ENCODE results near the gene TMEM184B.
"Not testable (repeated sequence)": the region's sequence is repeated elsewhere in the genome, so short reads cannot be mapped to it uniquely, and the experiment has no call there.

Gene TMEM184B

GRCh38 chr22:38249803-38250642 is 22.8 kb downstream of the TMEM184B start:
- Mint-ChIP-seq H3K27me3 (no peaks in the 10 kb centered on the region), H3K4me3 (no peak overlapping the region), H3K9me3 (no peaks in the 10 kb centered on the region), H3K36me3 (peaks cover 50% of the 10 kb centered on the region), H3K4me1 (peaks cover 33% of the 10 kb centered on the region), H3K27ac (no peak overlapping the region)
- ATAC-seq = no peak

GRCh38 chr22:38249301-38249700 is 23.5 kb downstream of the TMEM184B start:
- H3K27ac Mint-ChIP-seq = no peak overlapping the region
- H3K4me3 Mint-ChIP-seq = no peak overlapping the region
- peaks cover 51% of the 10 kb centered on the region for H3K36me3 Mint-ChIP-seq
- no peaks in the 10 kb centered on the region for H3K27me3 Mint-ChIP-seq
- peaks cover 33% of the 10 kb centered on the region for H3K4me1 Mint-ChIP-seq
- ATAC-seq = no peak
- no peaks in the 10 kb centered on the region for H3K9me3 Mint-ChIP-seq

GRCh38 chr22:38248280-38248679 is 24.5 kb downstream of the TMEM184B start:
- H3K27me3 Mint-ChIP-seq = no peaks in the 10 kb centered on the region
- no peak overlapping the region for H3K4me3 Mint-ChIP-seq
- no peaks in the 10 kb centered on the region for H3K9me3 Mint-ChIP-seq
- no peak overlapping the region for H3K27ac Mint-ChIP-seq
- peaks cover 38% of the 10 kb centered on the region for H3K4me1 Mint-ChIP-seq
- H3K36me3 Mint-ChIP-seq = peaks cover 61% of the 10 kb centered on the region
- ATAC-seq = no peak

GRCh38 chr22:38247713-38248112 is 25.1 kb downstream of the TMEM184B start:
- no peak for ATAC-seq
- H3K36me3 Mint-ChIP-seq = peaks cover 63% of the 10 kb centered on the region
- no peak overlapping the region for H3K4me3 Mint-ChIP-seq
- H3K9me3 Mint-ChIP-seq = no peaks in the 10 kb centered on the region
- no peaks in the 10 kb centered on the region for H3K27me3 Mint-ChIP-seq
- H3K4me1 Mint-ChIP-seq = peaks cover 38% of the 10 kb centered on the region
- H3K27ac Mint-ChIP-seq = no peak overlapping the region

GRCh38 chr22:38246692-38247091 is 26.1 kb downstream of the TMEM184B start:
- Mint-ChIP-seq H3K9me3 (no peaks in the 10 kb centered on the region), H3K27me3 (no peaks in the 10 kb centered on the region), H3K27ac (no peak overlapping the region), H3K36me3 (peaks cover 63% of the 10 kb centered on the region), H3K4me1 (peaks cover 38% of the 10 kb centered on the region), H3K4me3 (no peak overlapping the region)
- ATAC-seq = no peak

- peaks cover 63% of the 10 kb centered on the region for H3K36me3 Mint-ChIP-seq
- H3K27ac Mint-ChIP-seq = no peak overlapping the region
- no peak overlapping the region for H3K4me3 Mint-ChIP-seq
- no peaks in the 10 kb centered on the region for H3K27me3 Mint-ChIP-seq
- peak; percentile 80 for ATAC-seq
- H3K4me1 Mint-ChIP-seq = peaks cover 38% of the 10 kb centered on the region
- H3K9me3 Mint-ChIP-seq = no peaks in the 10 kb centered on the region
Measured at GRCh38 chr22:38246046-38246658, 26.7 kb downstream of the TMEM184B start.

- Mint-ChIP-seq H3K27ac (no peak overlapping the region), H3K9me3 (no peaks in the 10 kb centered on the region), H3K4me1 (peaks cover 33% of the 10 kb centered on the region), H3K27me3 (no peaks in the 10 kb centered on the region), H3K4me3 (no peak overlapping the region), H3K36me3 (peaks cover 59% of the 10 kb centered on the region)
- no peak for ATAC-seq
Measured at GRCh38 chr22:38244106-38244505, 28.7 kb downstream of the TMEM184B start.

- no peak for ATAC-seq
- H3K4me3 Mint-ChIP-seq = no peak overlapping the region
- peaks cover 24% of the 10 kb centered on the region for H3K4me1 Mint-ChIP-seq
- no peaks in the 10 kb centered on the region for H3K27me3 Mint-ChIP-seq
- H3K9me3 Mint-ChIP-seq = no peaks in the 10 kb centered on the region
- H3K27ac Mint-ChIP-seq = no peak overlapping the region
- peaks cover 59% of the 10 kb centered on the region for H3K36me3 Mint-ChIP-seq
Measured at GRCh38 chr22:38243007-38243765, 29.6 kb downstream of the TMEM184B start.

GRCh38 chr22:38240734-38241252 is 32.0 kb downstream of the TMEM184B start:
- Mint-ChIP-seq H3K36me3 (peaks cover 55% of the 10 kb centered on the region), H3K4me3 (no peak overlapping the region), H3K27ac (no peak overlapping the region), H3K27me3 (no peaks in the 10 kb centered on the region), H3K9me3 (no peaks in the 10 kb centered on the region), H3K4me1 (peaks cover 5% of the 10 kb centered on the region)
- no peak for ATAC-seq

GRCh38 chr22:38239101-38239761 is 33.6 kb downstream of the TMEM184B start:
- no peak for ATAC-seq
- H3K4me3 Mint-ChIP-seq = no peak overlapping the region
- no peak overlapping the region for H3K27ac Mint-ChIP-seq
- peaks cover 5% of the 10 kb centered on the region for H3K4me1 Mint-ChIP-seq
- no peaks in the 10 kb centered on the region for H3K9me3 Mint-ChIP-seq
- H3K27me3 Mint-ChIP-seq = no peaks in the 10 kb centered on the region
- H3K36me3 Mint-ChIP-seq = peaks cover 68% of the 10 kb centered on the region

- peaks cover 3% of the 10 kb centered on the region for H3K4me1 Mint-ChIP-seq
- no peaks in the 10 kb centered on the region for H3K9me3 Mint-ChIP-seq
- peaks cover 61% of the 10 kb centered on the region for H3K36me3 Mint-ChIP-seq
- H3K27me3 Mint-ChIP-seq = no peaks in the 10 kb centered on the region
- H3K4me3 Mint-ChIP-seq = no peak overlapping the region
- H3K27ac Mint-ChIP-seq = no peak overlapping the region
- no peak for ATAC-seq
Measured at GRCh38 chr22:38238519-38239071, 34.2 kb downstream of the TMEM184B start.

- no peak overlapping the region for H3K4me3 Mint-ChIP-seq
- no peak overlapping the region for H3K27ac Mint-ChIP-seq
- no peaks in the 10 kb centered on the region for H3K27me3 Mint-ChIP-seq
- H3K9me3 Mint-ChIP-seq = no peaks in the 10 kb centered on the region
- H3K36me3 Mint-ChIP-seq = peaks cover 57% of the 10 kb centered on the region
- H3K4me1 Mint-ChIP-seq = no peaks in the 10 kb centered on the region
- ATAC-seq = no peak
Measured at GRCh38 chr22:38236786-38237185, 36.0 kb downstream of the TMEM184B start.

- H3K9me3 Mint-ChIP-seq = no peaks in the 10 kb centered on the region
- H3K4me1 Mint-ChIP-seq = peaks cover 3% of the 10 kb centered on the region
- no peaks in the 10 kb centered on the region for H3K27me3 Mint-ChIP-seq
- no peak overlapping the region for H3K4me3 Mint-ChIP-seq
- H3K27ac Mint-ChIP-seq = no peak overlapping the region
- peaks cover 59% of the 10 kb centered on the region for H3K36me3 Mint-ChIP-seq
- no peak for ATAC-seq
Measured at GRCh38 chr22:38235240-38235850, 37.5 kb downstream of the TMEM184B start.

GRCh38 chr22:38233856-38234255 is 39.0 kb downstream of the TMEM184B start:
- not testable (repeated sequence) for H3K9me3 Mint-ChIP-seq, ATAC-seq, H3K4me1 Mint-ChIP-seq, H3K27ac Mint-ChIP-seq, H3K27me3 Mint-ChIP-seq, H3K4me3 Mint-ChIP-seq
- peaks cover 52% of the 10 kb centered on the region for H3K36me3 Mint-ChIP-seq

Measured in stimulated activated memory B cell treated with anti-CD40 and anti-IgM and Interleukin-4, amounts not matched to agents 10 μg/mL and 1 μg/mL and 100 μg/mL, for 72 hours (primary cell).